DMS 273 treated with DMSO at 0.1 percent for 48 hours (cell line): ENCODE data around the gene ADGRB3.
"Not testable (repeated sequence)": the region's sequence is repeated elsewhere in the genome, so short reads cannot be mapped to it uniquely, and the experiment has no call there.

Experiments used
- DNase-seq: peaks from one replicate; lab custom pipeline; 2025; lab: John Stamatoyannopoulos, UW

ADGRB3 gene

GRCh38 chr6:69121461-69122406 lies 486.7 kb downstream of the ADGRB3 start:
- DNase-seq, result not testable (repeated sequence)

GRCh38 chr6:69122407-69122773 lies 487.3 kb downstream of the ADGRB3 start:
- DNase-seq, result no peak

- no peak for DNase-seq
Measured at GRCh38 chr6:69128411-69128810, 493.3 kb downstream of the ADGRB3 start.

GRCh38 chr6:69129046-69129445 lies 494.0 kb downstream of the ADGRB3 start:
- no peak for DNase-seq

- DNase-seq, result no peak
Measured at GRCh38 chr6:69135927-69136326, 500.8 kb downstream of the ADGRB3 start.

GRCh38 chr6:69138148-69138547 lies 503.1 kb downstream of the ADGRB3 start:
- DNase-seq, result no peak

GRCh38 chr6:69138893-69139494 lies 503.9 kb downstream of the ADGRB3 start:
- no peak for DNase-seq

GRCh38 chr6:69145062-69145461 lies 510.0 kb downstream of the ADGRB3 start:
- DNase-seq, result no peak

GRCh38 chr6:69146385-69146784 lies 511.3 kb downstream of the ADGRB3 start:
- DNase-seq, result no peak

GRCh38 chr6:69155467-69155866 lies 520.4 kb downstream of the ADGRB3 start:
- no peak for DNase-seq

- no peak for DNase-seq
Measured at GRCh38 chr6:69162811-69163210, 527.7 kb downstream of the ADGRB3 start.

GRCh38 chr6:69164564-69165229 lies 529.6 kb downstream of the ADGRB3 start:
- no peak for DNase-seq

GRCh38 chr6:69179681-69180080 lies 544.6 kb downstream of the ADGRB3 start:
- no peak for DNase-seq

- DNase-seq, result no peak
Measured at GRCh38 chr6:69180361-69181067, 545.4 kb downstream of the ADGRB3 start.

- no peak for DNase-seq
Measured at GRCh38 chr6:69181964-69182363, 546.9 kb downstream of the ADGRB3 start.

- no peak for DNase-seq
Measured at GRCh38 chr6:69185276-69185675, 550.2 kb downstream of the ADGRB3 start.

- no peak for DNase-seq
Measured at GRCh38 chr6:69202768-69203167, 567.7 kb downstream of the ADGRB3 start.

GRCh38 chr6:69216127-69216526 lies 581.0 kb downstream of the ADGRB3 start:
- no peak for DNase-seq

GRCh38 chr6:69217343-69217742 lies 582.3 kb downstream of the ADGRB3 start:
- no peak for DNase-seq

GRCh38 chr6:69220375-69220774 lies 585.3 kb downstream of the ADGRB3 start:
- DNase-seq, result no peak

- DNase-seq, result no peak
Measured at GRCh38 chr6:69232008-69232407, 596.9 kb downstream of the ADGRB3 start.

- no peak for DNase-seq
Measured at GRCh38 chr6:69232496-69232895, 597.4 kb downstream of the ADGRB3 start.
